Measurements from ENCODE around the gene PPP2R2C. TPM values are rescaled to one million over a fixed set of nuclear protein-coding genes. Genes with fewer than 3 reads are reported as not detected.

Gene PPP2R2C
- total RNA-seq, 2 experiments from 2014 or later, result not detected

DNA sequence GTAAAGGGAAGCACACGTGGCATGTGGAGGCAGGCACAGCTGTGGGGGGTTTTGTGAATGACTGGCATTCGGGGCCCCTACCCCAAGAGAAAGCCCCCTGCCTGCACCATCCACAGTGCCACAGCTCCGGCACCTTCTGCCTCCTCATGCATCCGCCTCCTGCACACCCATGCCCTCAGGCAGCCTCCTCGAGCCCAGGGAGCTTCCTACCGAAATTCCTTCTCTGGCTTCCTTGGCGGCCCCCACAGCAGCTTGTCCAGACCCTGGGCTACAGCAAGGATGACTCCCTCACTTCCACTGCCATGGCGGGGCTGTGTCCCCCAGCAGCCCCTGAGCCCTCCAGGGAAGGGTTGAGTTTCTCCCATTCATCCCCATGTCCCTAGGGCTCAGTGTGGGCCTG, 102.9 kb downstream of the PPP2R2C start:
- H4K20me1 ChIP-seq (ENCODE audit: insufficient read depth, low read length), result no peaks in the 10 kb centered on the region
- ChIA-PET POLR2A (no interaction called here), CTCF (ENCODE audit: unreplicated experiment) (no interaction called here)
- DNase-seq (ENCODE audit: low spot score), result no peak
- no peaks in the 10 kb centered on the region for H3K9me3 ChIP-seq (ENCODE audit: low read length)
- H3K79me2 ChIP-seq (ENCODE audit: insufficient read depth, low read depth, low read length), result no peaks in the 10 kb centered on the region
- intact Hi-C loops (cut with micrococcal nuclease; ENCODE audit: unreplicated experiment), result no loop called here
- no peak overlapping the region for H3K4me3 ChIP-seq (ENCODE audit: low read depth, low read length, poor library complexity, severe bottlenecking)
- TF ChIP-seq EZH2phosphoT487 (IDR thresholded peaks at IDR 0.05; ENCODE audit: borderline replicate concordance, low read depth, low read length), result no peak
- TF ChIP-seq, protein P1, sequence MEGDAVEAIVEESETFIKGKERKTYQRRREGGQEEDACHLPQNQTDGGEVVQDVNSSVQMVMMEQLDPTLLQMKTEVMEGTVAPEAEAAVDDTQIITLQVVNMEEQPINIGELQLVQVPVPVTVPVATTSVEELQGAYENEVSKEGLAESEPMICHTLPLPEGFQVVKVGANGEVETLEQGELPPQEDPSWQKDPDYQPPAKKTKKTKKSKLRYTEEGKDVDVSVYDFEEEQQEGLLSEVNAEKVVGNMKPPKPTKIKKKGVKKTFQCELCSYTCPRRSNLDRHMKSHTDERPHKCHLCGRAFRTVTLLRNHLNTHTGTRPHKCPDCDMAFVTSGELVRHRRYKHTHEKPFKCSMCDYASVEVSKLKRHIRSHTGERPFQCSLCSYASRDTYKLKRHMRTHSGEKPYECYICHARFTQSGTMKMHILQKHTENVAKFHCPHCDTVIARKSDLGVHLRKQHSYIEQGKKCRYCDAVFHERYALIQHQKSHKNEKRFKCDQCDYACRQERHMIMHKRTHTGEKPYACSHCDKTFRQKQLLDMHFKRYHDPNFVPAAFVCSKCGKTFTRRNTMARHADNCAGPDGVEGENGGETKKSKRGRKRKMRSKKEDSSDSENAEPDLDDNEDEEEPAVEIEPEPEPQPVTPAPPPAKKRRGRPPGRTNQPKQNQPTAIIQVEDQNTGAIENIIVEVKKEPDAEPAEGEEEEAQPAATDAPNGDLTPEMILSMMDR (conservative IDR thresholded peaks at IDR 0.05; ENCODE audit: low read length), result no peak
- no peaks in the 10 kb centered on the region for H3K36me3 ChIP-seq (ENCODE audit: insufficient read depth, low read length)
- no peak overlapping the region for H2AFZ ChIP-seq (ENCODE audit: low read length)
- no peaks in the 10 kb centered on the region for H3K9me2 ChIP-seq (ENCODE audit: insufficient read depth, low read length)
- no peaks in the 10 kb centered on the region for H3K4me1 ChIP-seq (ENCODE audit: insufficient read depth, low read length, poor library complexity, severe bottlenecking)
- no peak overlapping the region for H3K4me2 ChIP-seq (ENCODE audit: low read length)
- no TSS peak for BruUV-seq (replicated peaks)
- no peak overlapping the region for H3K27ac ChIP-seq (ENCODE audit: low read depth, low read length, poor library complexity, severe bottlenecking)

- H3K9me2 ChIP-seq (ENCODE audit: insufficient read depth, low read length), result no peaks in the 10 kb centered on the region
- no peak overlapping the region for H3K27ac ChIP-seq (ENCODE audit: low read depth, low read length, poor library complexity, severe bottlenecking)
- no peak overlapping the region for H3K4me2 ChIP-seq (ENCODE audit: low read length)
- ChIA-PET POLR2A (no interaction called here), CTCF (ENCODE audit: unreplicated experiment) (no interaction called here)
- no peaks in the 10 kb centered on the region for H3K9me3 ChIP-seq (ENCODE audit: low read length)
- H3K4me1 ChIP-seq (ENCODE audit: insufficient read depth, low read length, poor library complexity, severe bottlenecking), result no peaks in the 10 kb centered on the region
- H3K36me3 ChIP-seq (ENCODE audit: insufficient read depth, low read length), result no peaks in the 10 kb centered on the region
- no peaks in the 10 kb centered on the region for H4K20me1 ChIP-seq (ENCODE audit: insufficient read depth, low read length)
- no peak overlapping the region for H2AFZ ChIP-seq (ENCODE audit: low read length)
- no peak for DNase-seq (ENCODE audit: low spot score)
- H3K79me2 ChIP-seq (ENCODE audit: insufficient read depth, low read depth, low read length), result no peaks in the 10 kb centered on the region
- intact Hi-C loops (cut with micrococcal nuclease; ENCODE audit: unreplicated experiment), result no loop called here
- TF ChIP-seq EZH2phosphoT487 (IDR thresholded peaks at IDR 0.05; ENCODE audit: borderline replicate concordance, low read depth, low read length), result no peak
- TF ChIP-seq, protein P1 (conservative IDR thresholded peaks at IDR 0.05; ENCODE audit: low read length), result no peak
- no TSS peak for BruUV-seq (replicated peaks)
- no peak overlapping the region for H3K4me3 ChIP-seq (ENCODE audit: low read depth, low read length, poor library complexity, severe bottlenecking)
Observed at GRCh38 chr4:6369035-6369434, 103.4 kb downstream of the PPP2R2C start.

- H3K4me3 ChIP-seq (ENCODE audit: low read depth, low read length, poor library complexity, severe bottlenecking), result no peak overlapping the region
- POLR2A ChIA-PET, result no interaction called here
- no peaks in the 10 kb centered on the region for H3K9me3 ChIP-seq (ENCODE audit: low read length)
- no peak for DNase-seq (ENCODE audit: low spot score)
- no peaks in the 10 kb centered on the region for H3K79me2 ChIP-seq (ENCODE audit: insufficient read depth, low read depth, low read length)
- H3K36me3 ChIP-seq (ENCODE audit: insufficient read depth, low read length), result no peaks in the 10 kb centered on the region
- CTCF ChIA-PET (ENCODE audit: unreplicated experiment), result no interaction called here
- no peaks in the 10 kb centered on the region for H3K9me2 ChIP-seq (ENCODE audit: insufficient read depth, low read length)
- TF ChIP-seq, protein P1 (conservative IDR thresholded peaks at IDR 0.05; ENCODE audit: low read length), result no peak
- TF ChIP-seq EZH2phosphoT487 (IDR thresholded peaks at IDR 0.05; ENCODE audit: borderline replicate concordance, low read depth, low read length), result no peak
- no peak overlapping the region for H2AFZ ChIP-seq (ENCODE audit: low read length)
- BruUV-seq (replicated peaks), result no TSS peak
- H4K20me1 ChIP-seq (ENCODE audit: insufficient read depth, low read length), result no peaks in the 10 kb centered on the region
- intact Hi-C loops (cut with micrococcal nuclease; ENCODE audit: unreplicated experiment), result no loop called here
- H3K4me2 ChIP-seq (ENCODE audit: low read length), result no peak overlapping the region
- no peak overlapping the region for H3K27ac ChIP-seq (ENCODE audit: low read depth, low read length, poor library complexity, severe bottlenecking)
- H3K4me1 ChIP-seq (ENCODE audit: insufficient read depth, low read length, poor library complexity, severe bottlenecking), result no peaks in the 10 kb centered on the region
Observed at GRCh38 chr4:6368601-6369000, 103.8 kb downstream of the PPP2R2C start.

Measured in OCI-LY7 (cell line).